Esophagus muscularis mucosa (tissue), 3 donors: Measurements from ENCODE around the gene UBAC2.

Experiments
- POLR2A ChIP-seq: fragments of 450-650 bp; IDR thresholded peaks from one replicate; pipeline ENCODE4 v1.6.1; 2017; ENCODE audit warnings: antibody characterized with exemption, moderate library complexity, mild to moderate bottlenecking, low read depth
- TF ChIP-seq, protein P1 (sequence below), 3 experiments: fragments of 200-600 bp in 2 of 3; fragments of 450-650 bp in 1 of 3; sonication (generic) in 2 of 3; IDR thresholded peaks; one replicate each; pipeline ENCODE4 v1.5.1; 2017 to 2019; ENCODE audit warnings: antibody characterized with exemption in 3 of 3, mild to moderate bottlenecking in 2 of 3, moderate library complexity in 1 of 3

DNA sequence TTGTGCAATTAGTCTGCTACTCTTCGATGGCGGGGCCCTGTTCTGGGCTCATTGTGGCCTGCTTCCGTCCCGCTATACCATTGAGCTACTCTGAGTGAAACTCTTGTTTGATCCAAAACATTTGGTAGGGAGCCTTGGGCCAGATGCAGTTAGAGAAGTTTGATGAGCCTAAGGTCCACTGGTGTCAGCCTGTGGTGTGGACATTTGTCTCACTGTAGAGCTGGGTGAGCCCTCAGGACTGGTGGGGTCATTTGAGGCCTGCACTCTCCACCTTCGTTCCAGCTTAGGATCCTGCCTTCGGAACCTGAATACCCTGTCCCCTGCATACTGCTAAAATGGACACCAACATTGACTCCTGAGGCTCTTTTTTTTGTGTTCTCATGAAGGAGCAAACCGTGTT, 6.9 kb downstream of the UBAC2 start:
- TF ChIP-seq, protein P1, sequence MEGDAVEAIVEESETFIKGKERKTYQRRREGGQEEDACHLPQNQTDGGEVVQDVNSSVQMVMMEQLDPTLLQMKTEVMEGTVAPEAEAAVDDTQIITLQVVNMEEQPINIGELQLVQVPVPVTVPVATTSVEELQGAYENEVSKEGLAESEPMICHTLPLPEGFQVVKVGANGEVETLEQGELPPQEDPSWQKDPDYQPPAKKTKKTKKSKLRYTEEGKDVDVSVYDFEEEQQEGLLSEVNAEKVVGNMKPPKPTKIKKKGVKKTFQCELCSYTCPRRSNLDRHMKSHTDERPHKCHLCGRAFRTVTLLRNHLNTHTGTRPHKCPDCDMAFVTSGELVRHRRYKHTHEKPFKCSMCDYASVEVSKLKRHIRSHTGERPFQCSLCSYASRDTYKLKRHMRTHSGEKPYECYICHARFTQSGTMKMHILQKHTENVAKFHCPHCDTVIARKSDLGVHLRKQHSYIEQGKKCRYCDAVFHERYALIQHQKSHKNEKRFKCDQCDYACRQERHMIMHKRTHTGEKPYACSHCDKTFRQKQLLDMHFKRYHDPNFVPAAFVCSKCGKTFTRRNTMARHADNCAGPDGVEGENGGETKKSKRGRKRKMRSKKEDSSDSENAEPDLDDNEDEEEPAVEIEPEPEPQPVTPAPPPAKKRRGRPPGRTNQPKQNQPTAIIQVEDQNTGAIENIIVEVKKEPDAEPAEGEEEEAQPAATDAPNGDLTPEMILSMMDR (IDR thresholded peaks at IDR 0.05) = no peak
- no peak for TF ChIP-seq POLR2A
